ENCODE measurements around the gene GSE1.

Gene GSE1

DNA sequence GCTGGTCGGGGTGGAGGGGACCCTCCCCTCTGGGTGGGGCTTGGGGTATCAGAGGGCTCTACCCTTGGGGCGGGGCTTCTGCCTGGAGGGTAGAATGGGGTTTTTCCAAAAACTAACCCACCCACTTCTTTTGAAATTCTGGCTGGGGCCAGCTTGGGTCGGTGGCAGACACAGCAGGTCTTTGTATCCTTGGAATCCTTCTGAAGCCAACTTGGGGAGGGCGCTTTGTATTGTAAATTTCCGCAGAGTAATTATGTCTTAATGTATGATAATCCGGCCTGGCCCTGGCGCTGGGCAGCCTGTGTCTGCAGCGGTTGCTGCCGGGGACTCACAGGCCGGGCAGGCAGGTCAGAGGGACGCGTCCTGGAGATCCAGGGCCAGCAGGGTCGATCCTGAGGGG, 33.9 kb upstream of the GSE1 start:
- peaks cover 97% of the 10 kb centered on the region for H3K4me1 ChIP-seq (ENCODE audit: insufficient read depth, low read length)

DNA sequence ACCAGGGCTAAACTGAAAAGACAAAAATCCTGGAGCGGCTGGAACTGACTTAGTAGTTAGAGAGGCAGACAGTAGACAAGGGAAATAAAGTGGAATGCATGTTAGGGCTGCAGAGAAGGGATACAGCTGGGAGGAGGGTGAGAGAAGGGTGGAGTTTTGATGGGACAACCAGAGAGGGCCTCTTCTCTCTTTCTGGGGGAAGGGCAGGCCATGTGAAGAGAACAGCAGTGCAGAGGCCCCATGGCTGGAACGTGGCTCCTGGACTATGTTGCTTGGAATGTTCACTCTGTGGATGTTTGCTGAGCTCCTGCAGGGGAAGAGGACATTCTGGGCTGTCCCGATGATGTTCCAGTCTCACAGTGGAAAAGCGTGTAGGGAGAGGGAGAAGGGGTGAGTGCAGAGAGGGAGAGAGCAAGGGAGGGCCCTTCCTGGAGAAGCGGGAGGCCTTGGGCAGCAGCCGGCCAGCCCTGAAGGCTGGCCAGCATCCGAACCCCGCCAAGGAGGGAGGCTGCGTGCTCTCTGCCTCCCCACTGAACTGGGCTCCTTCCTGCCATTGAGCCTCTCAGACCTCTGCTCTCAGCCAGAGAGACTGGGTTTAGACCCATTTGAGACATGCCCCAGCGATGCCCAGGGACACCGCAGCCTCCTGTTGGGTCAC, 33.1 kb upstream of the GSE1 start:
- Histone ChIP-seq H3K9me3 (ENCODE audit: low read length) (no peaks in the 10 kb centered on the region), H3K4me3 (ENCODE audit: low read length) (peak overlapping the region; percentile 10), H3K36me3 (ENCODE audit: insufficient read depth, low read length) (no peaks in the 10 kb centered on the region), H3K27me3 (ENCODE audit: insufficient read depth, low read length) (no peaks in the 10 kb centered on the region), H2AFZ (ENCODE audit: low read depth, low read length) (no peak overlapping the region), H3K4me1 (ENCODE audit: insufficient read depth, low read length) (peaks cover 97% of the 10 kb centered on the region)

More for the DNA sequence above, 33.9 kb upstream of the GSE1 start:
- Histone ChIP-seq H3K36me3 (ENCODE audit: insufficient read depth, low read length) (no peaks in the 10 kb centered on the region), H3K27me3 (ENCODE audit: insufficient read depth, low read length) (no peaks in the 10 kb centered on the region), H3K4me3 (ENCODE audit: low read length) (no peak overlapping the region), H3K9me3 (ENCODE audit: low read length) (no peaks in the 10 kb centered on the region), H2AFZ (ENCODE audit: low read depth, low read length) (no peak overlapping the region)

DNA sequence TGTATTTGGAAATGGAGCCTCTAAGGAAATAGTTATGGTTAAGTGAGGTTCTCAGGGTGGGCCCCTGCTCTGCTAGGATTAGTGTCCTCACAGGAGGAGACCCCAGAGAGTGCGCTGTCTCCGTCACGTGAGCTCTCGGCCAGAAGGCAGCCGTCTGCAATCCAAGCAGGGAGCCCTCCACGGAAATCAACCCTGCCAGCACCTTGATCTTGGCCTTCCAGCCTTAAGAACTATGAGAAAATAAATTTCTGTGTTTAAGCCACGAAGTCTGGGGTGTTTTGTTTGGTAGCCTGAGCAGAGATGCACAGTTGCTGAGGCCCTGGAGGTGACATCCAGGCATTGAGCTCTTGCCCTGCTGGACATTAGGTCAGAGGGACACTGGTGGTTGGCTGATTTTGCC, 32.4 kb upstream of the GSE1 start:
- no peaks in the 10 kb centered on the region for H3K36me3 ChIP-seq (ENCODE audit: insufficient read depth, low read length)
- no peak overlapping the region for H3K4me3 ChIP-seq (ENCODE audit: low read length)
- H3K27me3 ChIP-seq (ENCODE audit: insufficient read depth, low read length) = no peaks in the 10 kb centered on the region
- H3K4me1 ChIP-seq (ENCODE audit: insufficient read depth, low read length) = peaks cover 97% of the 10 kb centered on the region
- no peak overlapping the region for H2AFZ ChIP-seq (ENCODE audit: low read depth, low read length)
- no peaks in the 10 kb centered on the region for H3K9me3 ChIP-seq (ENCODE audit: low read length)

- Histone ChIP-seq H3K27me3 (ENCODE audit: insufficient read depth, low read length) (no peaks in the 10 kb centered on the region), H2AFZ (ENCODE audit: low read depth, low read length) (no peak overlapping the region), H3K9me3 (ENCODE audit: low read length) (no peaks in the 10 kb centered on the region), H3K4me3 (ENCODE audit: low read length) (no peak overlapping the region), H3K4me1 (ENCODE audit: insufficient read depth, low read length) (peaks cover 99% of the 10 kb centered on the region), H3K36me3 (ENCODE audit: insufficient read depth, low read length) (no peaks in the 10 kb centered on the region)
These were observed 30.7 kb upstream of the GSE1 start for GRCh38 chr16:85582229-85582991.

- Histone ChIP-seq H3K27me3 (ENCODE audit: insufficient read depth, low read length) (no peaks in the 10 kb centered on the region), H3K36me3 (ENCODE audit: insufficient read depth, low read length) (no peaks in the 10 kb centered on the region), H3K9me3 (ENCODE audit: low read length) (no peaks in the 10 kb centered on the region), H3K4me3 (ENCODE audit: low read length) (peak overlapping the region; percentile 1), H2AFZ (ENCODE audit: low read depth, low read length) (no peak overlapping the region), H3K4me1 (ENCODE audit: insufficient read depth, low read length) (peaks cover 99% of the 10 kb centered on the region)
These were observed 29.5 kb upstream of the GSE1 start for GRCh38 chr16:85583491-85584181.

GRCh38 chr16:85584267-85584666, 28.9 kb upstream of the GSE1 start:
- Histone ChIP-seq H2AFZ (ENCODE audit: low read depth, low read length) (no peak overlapping the region), H3K4me3 (ENCODE audit: low read length) (peak overlapping the region; percentile 1), H3K9me3 (ENCODE audit: low read length) (no peaks in the 10 kb centered on the region), H3K36me3 (ENCODE audit: insufficient read depth, low read length) (no peaks in the 10 kb centered on the region), H3K4me1 (ENCODE audit: insufficient read depth, low read length) (peaks cover 99% of the 10 kb centered on the region), H3K27me3 (ENCODE audit: insufficient read depth, low read length) (no peaks in the 10 kb centered on the region)

- H3K9me3 ChIP-seq (ENCODE audit: low read length) = no peaks in the 10 kb centered on the region
- H2AFZ ChIP-seq (ENCODE audit: low read depth, low read length) = no peak overlapping the region
- H3K36me3 ChIP-seq (ENCODE audit: insufficient read depth, low read length) = no peaks in the 10 kb centered on the region
- H3K27me3 ChIP-seq (ENCODE audit: insufficient read depth, low read length) = no peaks in the 10 kb centered on the region
- H3K4me1 ChIP-seq (ENCODE audit: insufficient read depth, low read length) = peaks cover 93% of the 10 kb centered on the region
- no peak overlapping the region for H3K4me3 ChIP-seq (ENCODE audit: low read length)
These were observed 28.3 kb upstream of the GSE1 start for GRCh38 chr16:85584819-85585282.

- peaks cover 84% of the 10 kb centered on the region for H3K4me1 ChIP-seq (ENCODE audit: insufficient read depth, low read length)
These were observed 27.4 kb upstream of the GSE1 start for GRCh38 chr16:85585711-85586110.

DNA sequence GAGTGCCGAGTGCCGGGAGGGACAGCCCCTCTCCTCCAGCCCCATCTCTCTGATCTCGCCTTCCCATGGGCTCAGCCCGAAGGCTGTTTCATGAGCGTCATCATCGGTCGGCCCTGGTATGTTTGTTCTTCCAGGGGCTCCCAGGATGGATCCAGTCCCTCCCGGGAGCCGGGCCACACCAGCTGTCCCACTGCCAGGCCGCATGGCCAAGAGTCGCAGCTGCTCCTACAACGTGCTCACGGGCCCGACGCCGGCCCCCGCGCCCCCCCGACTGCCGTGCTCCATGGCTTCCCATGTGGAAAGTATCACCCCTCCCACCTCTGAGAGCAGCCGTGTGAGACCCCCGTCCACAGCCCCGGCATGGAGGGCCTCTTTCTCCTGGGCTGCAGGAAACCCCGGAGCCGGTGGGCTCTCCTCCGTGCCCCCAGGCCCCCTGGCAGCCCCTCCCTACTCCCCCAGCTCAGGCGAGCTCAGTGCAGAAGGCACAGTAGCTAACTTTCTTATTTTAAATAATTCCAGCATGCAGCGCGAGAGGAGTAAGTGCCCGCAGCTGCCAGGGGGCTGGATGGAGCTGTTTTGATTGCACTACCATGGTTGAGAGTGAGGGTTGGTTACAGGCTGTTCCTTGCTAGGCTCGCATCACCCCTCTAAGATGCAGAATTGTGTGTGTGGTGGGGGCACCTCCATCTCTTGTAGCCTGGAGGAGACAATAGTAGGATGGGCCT, 26.6 kb upstream of the GSE1 start:
- no peaks in the 10 kb centered on the region for H3K27me3 ChIP-seq (ENCODE audit: insufficient read depth, low read length)
- no peaks in the 10 kb centered on the region for H3K36me3 ChIP-seq (ENCODE audit: insufficient read depth, low read length)
- H3K4me3 ChIP-seq (ENCODE audit: low read length) = no peak overlapping the region
- peaks cover 76% of the 10 kb centered on the region for H3K4me1 ChIP-seq (ENCODE audit: insufficient read depth, low read length)
- no peak overlapping the region for H2AFZ ChIP-seq (ENCODE audit: low read depth, low read length)
- no peaks in the 10 kb centered on the region for H3K9me3 ChIP-seq (ENCODE audit: low read length)

More at GRCh38 chr16:85585711-85586110, 27.4 kb upstream of the GSE1 start:
- H2AFZ ChIP-seq (ENCODE audit: low read depth, low read length) = no peak overlapping the region
- H3K9me3 ChIP-seq (ENCODE audit: low read length) = no peaks in the 10 kb centered on the region
- H3K36me3 ChIP-seq (ENCODE audit: insufficient read depth, low read length) = no peaks in the 10 kb centered on the region
- no peaks in the 10 kb centered on the region for H3K27me3 ChIP-seq (ENCODE audit: insufficient read depth, low read length)
- no peak overlapping the region for H3K4me3 ChIP-seq (ENCODE audit: low read length)

- no peak overlapping the region for H2AFZ ChIP-seq (ENCODE audit: low read depth, low read length)
- H3K27me3 ChIP-seq (ENCODE audit: insufficient read depth, low read length) = no peaks in the 10 kb centered on the region
- H3K4me3 ChIP-seq (ENCODE audit: low read length) = no peak overlapping the region
- no peaks in the 10 kb centered on the region for H3K9me3 ChIP-seq (ENCODE audit: low read length)
- H3K36me3 ChIP-seq (ENCODE audit: insufficient read depth, low read length) = no peaks in the 10 kb centered on the region
- H3K4me1 ChIP-seq (ENCODE audit: insufficient read depth, low read length) = peaks cover 68% of the 10 kb centered on the region
These were observed 25.2 kb upstream of the GSE1 start for GRCh38 chr16:85587762-85588556.

DNA sequence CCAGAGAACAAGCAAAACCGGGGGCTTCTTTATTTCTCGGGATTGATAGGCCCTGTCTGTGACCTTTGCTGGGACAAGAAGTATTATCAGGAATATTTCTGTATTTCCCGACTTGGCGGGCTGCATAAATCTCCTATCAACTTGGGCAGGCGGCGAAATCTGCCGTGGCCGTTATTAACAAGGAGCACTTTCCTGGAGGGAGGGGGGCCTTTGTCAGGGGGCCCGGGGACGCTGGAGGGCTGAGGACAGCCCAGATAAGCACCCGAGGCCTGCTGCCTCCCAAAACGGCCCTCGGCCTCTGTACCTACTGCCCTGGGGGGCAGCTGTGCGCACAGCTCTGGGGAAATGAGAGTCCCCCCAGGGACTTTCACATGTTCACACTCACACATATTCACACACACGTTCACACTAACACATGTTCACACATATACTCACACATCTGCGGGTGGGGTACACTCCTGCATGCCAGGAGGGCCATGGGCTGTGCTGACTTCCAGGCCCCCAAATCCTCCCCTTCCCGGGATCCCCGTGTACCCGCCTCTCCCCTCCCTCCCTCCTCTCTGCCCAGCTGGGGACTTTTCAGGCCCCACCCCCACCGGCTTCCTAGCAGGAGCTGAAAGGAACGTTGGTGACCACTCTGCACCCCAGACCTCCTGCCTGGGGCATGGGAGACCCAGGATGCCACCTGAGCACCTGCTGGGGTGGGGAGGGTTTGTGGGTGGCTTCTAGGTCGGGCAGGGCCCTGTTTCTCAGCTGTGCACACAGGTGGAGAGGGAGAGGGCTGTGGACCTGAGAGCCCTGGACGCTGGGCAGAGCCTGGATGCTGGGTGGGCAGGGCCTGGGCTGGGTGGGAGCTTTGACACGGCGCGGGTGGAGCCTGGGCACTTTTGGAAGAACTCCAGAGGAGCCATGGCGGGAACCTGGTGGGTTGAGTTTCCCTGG, 24.3 kb upstream of the GSE1 start:
- H3K9me3 ChIP-seq (ENCODE audit: low read length) = no peaks in the 10 kb centered on the region
- H3K27me3 ChIP-seq (ENCODE audit: insufficient read depth, low read length) = no peaks in the 10 kb centered on the region
- no peak overlapping the region for H3K4me3 ChIP-seq (ENCODE audit: low read length)
- peaks cover 67% of the 10 kb centered on the region for H3K4me1 ChIP-seq (ENCODE audit: insufficient read depth, low read length)
- no peaks in the 10 kb centered on the region for H3K36me3 ChIP-seq (ENCODE audit: insufficient read depth, low read length)
- H2AFZ ChIP-seq (ENCODE audit: low read depth, low read length) = no peak overlapping the region
